Activated CD4-positive, alpha-beta T cell treated with anti-CD3 and anti-CD28 coated beads, Interleukin-2, Interleukin-4, amounts not matched to agents 100 ng/mL and 50 ng/mL, durations not matched to agents 16 hours and 8 hours (primary cell): ENCODE data around the gene ARHGAP23.

ENCODE experiments used
- DNase-seq: peaks from one replicate; pipeline ENCODE4 v3.0.0-alpha.2; 2020; ENCODE audit warnings: low spot score

Gene ARHGAP23

GRCh38 chr17:38549285-38549684, 121.0 kb downstream of the ARHGAP23 start:
- DNase-seq: no peak

GRCh38 chr17:38550661-38551060, 122.4 kb downstream of the ARHGAP23 start:
- no peak for DNase-seq

DNA sequence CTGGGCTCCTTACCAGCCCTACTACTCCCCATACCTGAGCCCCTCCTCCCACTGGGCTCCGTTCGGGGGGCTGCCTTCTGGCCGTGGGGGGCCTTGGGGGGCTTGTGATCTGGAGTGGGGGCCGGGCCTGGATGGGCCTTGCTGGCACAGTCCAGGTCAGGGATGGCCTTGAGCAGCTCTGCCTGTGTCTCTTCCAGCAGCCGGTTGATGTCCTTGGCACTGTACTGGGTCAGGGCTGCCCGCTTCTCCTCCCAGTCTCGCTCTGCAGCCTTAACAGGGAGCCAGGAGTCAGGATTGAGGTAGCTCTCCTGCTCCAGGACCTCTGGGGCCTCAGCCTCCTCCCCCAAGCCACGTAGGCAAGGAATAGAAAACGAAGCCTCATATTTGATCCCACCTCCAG, 122.9 kb downstream of the ARHGAP23 start:
- no peak for DNase-seq

GRCh38 chr17:38552343-38552742, 124.1 kb downstream of the ARHGAP23 start:
- no peak for DNase-seq

GRCh38 chr17:38554430-38555350, 126.4 kb downstream of the ARHGAP23 start:
- DNase-seq: no peak

- no peak for DNase-seq
Observed at GRCh38 chr17:38556239-38556638, 128.0 kb downstream of the ARHGAP23 start.

GRCh38 chr17:38557396-38557795, 129.1 kb downstream of the ARHGAP23 start:
- DNase-seq: no peak

GRCh38 chr17:38557836-38558727, 129.8 kb downstream of the ARHGAP23 start:
- peak; percentile 93 for DNase-seq

GRCh38 chr17:38558728-38559050, 130.4 kb downstream of the ARHGAP23 start:
- no peak for DNase-seq

DNA sequence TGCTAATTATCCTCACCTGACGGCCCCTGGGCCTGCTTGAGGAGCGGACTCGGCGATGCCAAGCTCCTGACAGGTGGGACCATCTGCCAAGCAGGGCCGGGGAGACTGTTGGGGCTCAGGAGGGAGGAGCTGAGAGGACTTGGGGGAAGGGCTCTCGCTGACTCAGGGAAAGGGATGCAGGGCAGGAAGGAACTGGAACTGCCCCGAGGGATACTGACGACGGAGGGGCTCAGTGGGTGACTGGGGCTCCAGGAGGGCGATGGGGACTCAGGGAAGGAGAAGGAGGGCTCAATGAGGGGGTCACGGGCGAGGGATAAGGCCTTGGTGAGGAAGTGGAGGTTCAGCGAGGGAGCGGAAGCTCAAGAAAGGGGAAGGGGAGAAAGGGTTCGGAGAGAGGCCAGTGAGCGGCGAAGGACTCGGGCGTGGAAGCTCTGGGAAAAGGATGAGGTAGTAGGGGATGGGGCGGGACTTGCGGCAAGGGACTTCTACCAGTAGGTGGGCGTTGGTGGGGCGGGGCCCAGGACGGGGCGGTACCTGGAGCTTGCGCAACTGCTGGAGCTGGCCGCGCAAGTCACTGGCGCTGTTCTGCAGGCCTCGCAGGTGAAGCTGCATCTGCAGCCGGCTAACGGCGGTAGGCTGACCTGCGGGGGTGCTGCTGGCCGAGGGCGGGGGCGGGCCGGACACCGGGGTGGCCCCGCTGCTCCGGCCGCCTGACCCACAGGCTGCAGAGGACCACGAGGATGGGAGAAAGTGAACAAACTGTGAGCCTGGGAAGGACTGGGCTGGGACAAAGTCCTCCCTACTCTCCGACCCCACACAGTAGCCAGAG, 131.0 kb downstream of the ARHGAP23 start:
- peak; percentile 78 for DNase-seq

GRCh38 chr17:38559880-38560230, 131.6 kb downstream of the ARHGAP23 start:
- DNase-seq: no peak

GRCh38 chr17:38560503-38561318, 132.4 kb downstream of the ARHGAP23 start:
- no peak for DNase-seq

DNA sequence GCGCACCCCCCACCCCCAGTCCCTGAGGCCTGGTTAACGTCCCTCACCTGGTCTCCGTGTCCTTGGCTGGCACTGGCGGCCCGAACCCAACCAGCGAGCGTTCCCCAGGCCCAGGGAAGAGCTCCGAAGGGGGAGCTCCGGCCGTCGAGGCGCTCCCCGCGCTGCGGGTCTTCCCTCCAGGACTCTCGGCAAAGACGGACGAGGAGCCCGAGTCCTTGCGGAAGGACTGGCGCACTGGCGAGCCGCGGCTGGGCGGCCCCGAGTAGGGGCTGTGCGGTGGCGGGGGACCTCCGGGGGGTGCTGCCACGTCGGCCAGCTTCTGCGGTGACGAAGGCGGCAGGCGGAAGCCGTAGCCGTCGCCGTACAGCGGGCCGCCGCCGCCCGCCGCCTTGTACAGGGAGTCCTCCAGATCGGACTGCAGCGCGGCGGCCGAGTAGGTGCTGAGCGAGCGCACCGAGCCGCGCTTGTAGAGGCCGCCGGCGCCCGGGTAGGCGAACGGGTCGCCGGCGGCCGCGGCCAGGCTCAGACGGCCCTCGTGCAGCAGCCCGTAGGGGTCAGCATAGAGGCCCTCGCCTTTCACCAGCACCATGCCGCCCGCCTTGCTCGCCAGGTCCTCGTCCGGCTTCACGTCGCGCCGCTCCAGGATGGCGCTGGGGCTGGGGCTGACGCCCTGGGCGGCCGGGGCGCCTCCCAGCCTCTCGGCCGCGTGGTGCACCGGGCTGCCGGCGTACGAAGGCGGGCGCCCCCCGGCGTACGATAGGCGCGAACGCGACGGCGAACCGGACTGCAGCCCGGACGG, 133.4 kb downstream of the ARHGAP23 start:
- DNase-seq: no peak
